Measurements from ENCODE around the gene CNNM4.

DNA sequence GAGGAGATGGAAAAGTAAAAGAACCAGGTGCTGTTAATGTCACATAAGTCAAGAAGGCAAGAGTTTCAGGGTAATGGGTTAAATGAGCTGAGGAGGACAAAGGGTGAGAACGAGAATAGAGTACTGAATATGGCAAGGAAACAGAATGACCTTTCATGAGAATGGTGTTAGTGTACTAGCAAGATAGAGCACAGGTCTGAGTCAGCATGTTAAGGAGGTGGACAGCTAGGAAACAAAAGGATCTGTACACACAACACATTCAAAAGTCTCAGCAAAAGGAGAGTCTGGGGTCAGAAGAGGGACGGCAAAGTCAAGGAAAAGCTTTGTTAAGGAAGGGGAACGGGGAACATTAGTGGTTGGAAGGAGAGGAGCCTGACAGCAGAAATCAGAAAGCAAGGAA, 49.7 kb upstream of the CNNM4 start:
- TF ChIP-seq SUZ12 (IDR thresholded peaks at IDR 0.05; ENCODE audit: extremely low read depth, insufficient read depth, insufficient read length) (no peak), YY1 (IDR thresholded peaks at IDR 0.05; ENCODE audit: insufficient read depth, insufficient read length) (no peak), ZNF274 (IDR thresholded peaks at IDR 0.05; ENCODE audit: low read depth, low read length) (no peak)

Data from NT2/D1 (cell line).